ENCODE measurements around the gene CD300LG.
A peak's percentile ranks its signal among the peaks of the same experiment; 100 is the strongest.

CD300LG gene

DNA sequence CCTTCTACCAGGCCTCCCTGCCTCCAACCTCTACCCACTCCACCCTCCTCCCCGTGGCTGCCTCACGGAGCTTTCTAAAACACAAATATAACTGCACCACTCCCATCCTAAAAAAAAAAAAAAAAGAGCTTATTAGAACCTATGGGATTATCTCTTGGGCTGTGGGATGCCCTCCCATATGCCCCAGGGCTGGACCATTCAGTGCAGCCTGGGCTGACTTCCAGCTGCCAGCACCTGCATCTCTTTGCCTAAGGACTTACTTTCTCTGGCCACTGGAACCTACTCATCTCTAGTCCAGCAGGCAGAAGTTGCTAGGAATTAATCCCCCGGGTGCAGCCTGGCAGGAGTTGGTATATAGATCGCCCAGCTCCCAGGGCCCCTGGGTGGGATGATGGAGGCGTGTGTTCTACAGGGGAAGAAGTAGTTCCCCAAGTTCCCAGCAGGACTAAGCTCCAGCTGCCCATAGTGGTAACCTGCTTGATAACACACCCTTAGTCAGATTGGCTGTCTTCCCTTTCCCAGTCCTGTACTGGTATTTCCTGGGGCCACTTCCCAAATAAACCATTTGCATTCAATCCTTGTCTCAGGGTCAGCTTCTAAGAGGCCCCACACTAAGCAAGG is 24.3 kb upstream of the CD300LG start:
- DNase-seq (ENCODE audit: low read depth), result no peak
- TF ChIP-seq, protein P1, sequence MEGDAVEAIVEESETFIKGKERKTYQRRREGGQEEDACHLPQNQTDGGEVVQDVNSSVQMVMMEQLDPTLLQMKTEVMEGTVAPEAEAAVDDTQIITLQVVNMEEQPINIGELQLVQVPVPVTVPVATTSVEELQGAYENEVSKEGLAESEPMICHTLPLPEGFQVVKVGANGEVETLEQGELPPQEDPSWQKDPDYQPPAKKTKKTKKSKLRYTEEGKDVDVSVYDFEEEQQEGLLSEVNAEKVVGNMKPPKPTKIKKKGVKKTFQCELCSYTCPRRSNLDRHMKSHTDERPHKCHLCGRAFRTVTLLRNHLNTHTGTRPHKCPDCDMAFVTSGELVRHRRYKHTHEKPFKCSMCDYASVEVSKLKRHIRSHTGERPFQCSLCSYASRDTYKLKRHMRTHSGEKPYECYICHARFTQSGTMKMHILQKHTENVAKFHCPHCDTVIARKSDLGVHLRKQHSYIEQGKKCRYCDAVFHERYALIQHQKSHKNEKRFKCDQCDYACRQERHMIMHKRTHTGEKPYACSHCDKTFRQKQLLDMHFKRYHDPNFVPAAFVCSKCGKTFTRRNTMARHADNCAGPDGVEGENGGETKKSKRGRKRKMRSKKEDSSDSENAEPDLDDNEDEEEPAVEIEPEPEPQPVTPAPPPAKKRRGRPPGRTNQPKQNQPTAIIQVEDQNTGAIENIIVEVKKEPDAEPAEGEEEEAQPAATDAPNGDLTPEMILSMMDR (IDR thresholded peaks at IDR 0.05; ENCODE audit: control insufficient read depth, extremely low read depth, insufficient read depth), result no peak
- H3K4me3 ChIP-seq (ENCODE audit: low read depth, low read length), result no peak overlapping the region

DNA sequence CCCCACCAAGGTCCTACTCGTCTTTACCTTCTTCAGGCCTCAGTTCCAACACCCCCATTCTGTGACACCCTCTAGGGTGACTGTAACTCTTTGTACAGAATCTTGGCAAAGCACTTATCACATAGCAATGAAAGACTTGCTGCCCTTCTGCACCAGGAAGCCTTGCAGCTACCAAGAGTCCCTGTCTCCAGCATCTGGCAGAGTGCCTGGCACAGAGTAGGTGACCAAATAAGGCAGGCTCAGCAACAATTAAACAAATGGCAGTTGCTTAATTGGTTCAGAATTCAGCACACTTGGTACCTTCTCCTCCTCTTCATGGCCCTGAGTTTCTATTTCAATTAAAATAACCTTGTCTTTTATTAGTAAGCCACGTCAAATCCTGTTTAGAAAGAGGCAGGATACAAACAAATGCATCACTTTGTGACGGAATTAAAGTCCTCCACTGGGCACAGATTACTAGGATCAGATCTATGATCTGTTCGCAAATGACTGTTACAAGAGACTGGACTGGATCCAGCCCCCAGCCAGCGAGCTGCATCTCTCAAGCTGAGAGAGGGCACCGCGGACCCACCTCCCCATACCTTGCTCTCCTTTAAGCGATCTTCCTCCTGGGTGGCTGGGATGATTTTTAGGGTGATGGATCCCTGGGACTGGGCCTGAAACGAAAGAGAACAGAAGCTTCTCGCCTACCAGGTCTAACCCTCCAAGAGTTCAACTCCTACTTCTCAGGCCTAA is 23.5 kb upstream of the CD300LG start:
- DNase-seq (ENCODE audit: low read depth), result peak; percentile 90
- TF ChIP-seq, protein P1 (IDR thresholded peaks at IDR 0.05; ENCODE audit: control insufficient read depth, extremely low read depth, insufficient read depth), result no peak
- no peak overlapping the region for H3K4me3 ChIP-seq (ENCODE audit: low read depth, low read length)

DNA sequence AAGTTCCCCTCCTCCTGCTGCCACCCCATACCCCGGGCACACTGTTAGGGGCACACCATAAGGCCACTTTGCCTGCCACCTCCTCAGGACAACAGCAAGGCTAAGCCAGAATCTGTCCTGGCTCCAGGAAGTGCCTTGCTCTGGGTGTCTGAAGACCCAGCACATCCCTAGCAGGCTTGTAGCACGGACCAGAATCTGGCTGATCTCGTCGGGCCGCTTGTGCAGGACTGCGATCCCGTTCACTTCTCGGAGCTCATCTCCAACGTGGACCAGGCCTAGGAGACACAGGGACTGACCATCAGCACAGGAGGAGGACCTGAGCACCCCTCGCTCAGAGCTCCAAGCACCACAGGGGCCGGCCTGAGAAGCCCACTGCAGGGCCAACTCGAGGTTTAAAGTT is 21.4 kb upstream of the CD300LG start:
- TF ChIP-seq, protein P1 (IDR thresholded peaks at IDR 0.05; ENCODE audit: control insufficient read depth, extremely low read depth, insufficient read depth), result no peak
- DNase-seq (ENCODE audit: low read depth), result no peak
- no peak overlapping the region for H3K4me3 ChIP-seq (ENCODE audit: low read depth, low read length)

DNA sequence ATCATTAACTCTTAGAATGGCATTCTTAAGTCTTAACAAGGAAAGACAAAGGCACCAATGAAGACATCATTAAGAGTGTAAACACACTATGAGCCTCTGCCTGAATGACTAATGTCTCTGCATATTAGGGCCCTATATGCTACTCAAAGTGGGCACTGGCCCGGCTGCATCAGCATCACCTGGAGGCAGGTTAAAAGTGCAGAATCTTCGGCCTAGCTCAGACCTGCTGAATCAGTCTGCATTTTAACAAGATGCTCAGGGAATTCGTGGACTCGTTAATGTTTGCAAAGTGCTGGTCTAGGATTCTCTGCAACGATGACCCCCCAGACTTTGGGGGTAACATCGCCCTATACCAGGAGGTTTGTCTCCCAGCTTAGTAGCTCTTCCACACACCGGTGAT is 20.8 kb upstream of the CD300LG start:
- TF ChIP-seq, protein P1 (IDR thresholded peaks at IDR 0.05; ENCODE audit: control insufficient read depth, extremely low read depth, insufficient read depth), result no peak
- H3K4me3 ChIP-seq (ENCODE audit: low read depth, low read length), result no peak overlapping the region
- DNase-seq (ENCODE audit: low read depth), result no peak

DNA sequence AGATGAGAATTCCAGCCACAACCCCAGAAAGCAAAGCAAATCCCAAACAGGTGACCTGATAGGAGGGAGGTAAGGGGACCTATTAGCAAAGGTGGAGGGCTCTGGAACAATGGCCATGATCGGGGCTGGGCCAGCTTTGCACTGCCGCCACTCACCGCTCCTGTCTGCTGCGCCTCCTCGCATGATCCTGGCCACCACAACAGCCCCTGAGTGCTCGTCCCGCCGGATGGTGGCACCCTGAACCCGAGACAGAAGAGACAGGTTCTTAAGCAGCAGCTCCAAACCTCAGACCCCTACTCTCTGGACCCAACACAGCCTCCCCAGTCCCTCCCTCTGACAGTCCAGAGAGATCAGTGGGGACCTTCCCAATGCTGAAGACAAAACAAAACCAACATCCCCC is 19.4 kb upstream of the CD300LG start:
- H3K4me3 ChIP-seq (ENCODE audit: low read depth, low read length), result no peak overlapping the region
- TF ChIP-seq, protein P1 (IDR thresholded peaks at IDR 0.05; ENCODE audit: control insufficient read depth, extremely low read depth, insufficient read depth), result no peak

DNA sequence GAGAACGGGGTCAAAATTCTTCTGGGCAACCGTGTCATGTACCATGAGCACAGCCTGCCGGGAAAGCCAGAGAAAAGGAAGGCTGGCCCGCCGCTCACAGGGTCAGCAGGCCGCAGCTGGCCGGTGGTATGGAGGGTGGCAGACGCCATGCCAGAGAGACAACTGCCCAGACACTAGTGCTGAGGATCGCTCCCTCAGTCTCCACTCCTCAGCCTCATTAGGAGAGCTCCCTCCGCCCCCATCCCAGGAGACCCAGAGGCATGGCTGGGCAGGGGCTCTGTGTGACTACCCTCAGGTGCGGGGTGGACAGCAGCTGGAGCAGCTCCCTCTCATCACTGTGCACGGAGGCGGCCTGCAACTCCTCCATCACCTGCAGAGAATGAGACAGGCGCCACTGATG is 17.2 kb upstream of the CD300LG start:
- TF ChIP-seq, protein P1 (IDR thresholded peaks at IDR 0.05; ENCODE audit: control insufficient read depth, extremely low read depth, insufficient read depth), result no peak
- no peak for DNase-seq (ENCODE audit: low read depth)
- H3K4me3 ChIP-seq (ENCODE audit: low read depth, low read length), result no peak overlapping the region

More for the DNA sequence above, 19.4 kb upstream of the CD300LG start:
- DNase-seq (ENCODE audit: low read depth), result no peak

All from LNCaP clone FGC (cell line).